Superior temporal gyrus (tissue), 1 donor: Measurements from ENCODE around the gene CYP4A22.
A peak's percentile ranks its signal among the peaks of the same experiment; 100 is the strongest.
"Not testable (repeated sequence)": the region's sequence is repeated elsewhere in the genome, so short reads cannot be mapped to it uniquely, and the experiment has no call there.

Experiments used
- DNase-seq: peaks from one replicate; pipeline ENCODE4 v3.0.0-alpha.2; 2016; ENCODE audit errors: extremely low spot score

The CYP4A22 gene

DNA sequence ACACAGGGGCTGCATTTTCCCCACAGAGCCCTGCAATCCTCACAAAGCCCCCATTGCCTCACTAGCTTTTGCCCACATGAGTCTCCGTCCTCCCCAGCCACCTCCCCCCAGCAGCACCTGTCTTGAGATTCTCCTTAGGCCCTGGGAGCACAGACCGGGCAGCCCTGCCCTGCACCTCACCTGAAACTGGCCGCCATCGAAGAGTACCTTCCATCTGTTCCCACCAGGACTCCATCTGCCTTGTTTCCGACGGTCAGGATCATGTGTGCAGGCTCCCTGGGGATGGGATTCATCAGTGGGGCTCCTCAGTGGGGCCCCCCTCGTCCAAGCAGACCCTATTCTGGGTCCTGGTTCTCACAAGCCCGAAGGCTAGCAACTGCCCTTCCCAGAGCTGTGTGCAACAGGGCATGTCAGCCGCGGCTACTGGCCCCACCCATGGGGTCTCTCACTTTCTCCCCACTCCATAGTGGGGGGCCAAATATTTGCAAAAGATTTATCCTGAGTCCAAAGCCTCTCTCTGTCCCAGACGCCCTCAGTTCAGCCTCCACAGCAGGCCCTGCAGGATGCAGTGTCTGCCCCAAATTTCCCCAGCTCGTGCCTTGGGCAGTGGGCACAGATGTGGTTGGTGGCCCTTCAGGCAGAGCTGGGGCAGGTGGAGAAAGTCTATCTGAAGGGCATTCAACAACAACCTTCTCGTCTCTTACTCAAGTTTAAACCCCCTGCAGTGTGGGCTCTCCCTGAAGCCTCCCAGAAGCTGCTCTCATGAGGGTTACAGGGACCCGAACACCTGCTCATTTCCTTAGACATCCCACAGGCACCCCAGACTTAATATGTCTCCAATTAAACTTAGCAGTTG, 47.8 kb downstream of the CYP4A22 start:
- DNase-seq, result no peak

GRCh38 chr1:47186267-47187185, 49.3 kb downstream of the CYP4A22 start:
- DNase-seq, result no peak

GRCh38 chr1:47187231-47187925, 50.1 kb downstream of the CYP4A22 start:
- no peak for DNase-seq

- DNase-seq, result no peak
Observed at GRCh38 chr1:47187926-47188250, 50.6 kb downstream of the CYP4A22 start.

GRCh38 chr1:47188791-47189785, 51.8 kb downstream of the CYP4A22 start:
- DNase-seq, result no peak

DNA sequence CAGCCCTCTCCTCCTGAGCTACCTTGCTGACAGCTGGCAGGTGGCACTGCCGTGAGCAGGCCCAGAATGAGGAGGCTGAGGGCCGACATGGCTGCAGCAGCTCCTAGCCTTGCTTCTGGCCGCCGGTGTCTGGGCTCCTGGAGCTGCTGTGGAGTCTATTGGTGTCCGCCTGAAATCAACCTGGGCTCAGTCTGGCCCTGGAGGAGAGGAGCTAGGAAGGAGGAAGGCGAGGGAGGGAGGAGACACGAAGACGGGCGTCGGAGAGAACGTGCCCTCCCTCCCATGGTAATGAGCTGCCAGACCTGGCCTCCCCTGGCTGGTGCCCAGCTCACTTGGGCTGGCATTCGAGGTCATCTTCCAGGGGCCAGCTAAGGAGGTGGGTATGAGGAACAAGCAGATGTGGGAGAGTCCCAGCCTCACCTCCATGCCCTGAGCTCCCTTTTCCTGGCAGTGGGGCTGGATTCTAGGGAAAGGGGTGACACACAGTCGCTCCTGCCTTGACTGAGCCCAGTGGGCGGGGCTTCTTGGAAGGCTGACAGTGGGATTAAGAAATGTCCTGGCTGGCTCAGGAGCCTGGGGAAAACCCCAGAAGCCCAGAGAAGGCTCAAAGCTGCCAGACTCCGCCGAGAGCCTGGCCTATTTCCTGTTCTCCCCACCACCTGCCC, 52.7 kb downstream of the CYP4A22 start, which contains the start of gene PDZK1IP1:
Gene PDZK1IP1 (minus strand): TSS at position 193 of the 665 bp plus-strand sequence. CDS start 104 bp downstream, at position 89.
- DNase-seq, result no peak

DNA sequence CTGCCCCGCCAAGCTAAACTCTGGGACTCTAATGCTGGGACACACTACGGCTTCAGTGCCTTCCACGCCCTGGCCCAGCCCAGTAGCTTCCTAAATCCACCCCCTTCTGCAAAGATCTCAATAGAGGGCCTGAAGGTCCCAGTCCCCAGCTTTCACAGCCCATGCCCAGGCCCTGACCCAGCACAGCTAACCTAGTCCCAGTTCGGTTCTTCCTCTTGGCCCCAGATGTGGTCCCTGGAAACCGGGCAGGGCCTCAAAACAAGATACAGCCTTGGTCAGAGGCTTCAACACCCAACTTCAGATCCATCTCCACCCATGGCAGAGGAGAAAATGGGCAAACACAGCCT, 53.2 kb downstream of the CYP4A22 start:
- no peak for DNase-seq

DNA sequence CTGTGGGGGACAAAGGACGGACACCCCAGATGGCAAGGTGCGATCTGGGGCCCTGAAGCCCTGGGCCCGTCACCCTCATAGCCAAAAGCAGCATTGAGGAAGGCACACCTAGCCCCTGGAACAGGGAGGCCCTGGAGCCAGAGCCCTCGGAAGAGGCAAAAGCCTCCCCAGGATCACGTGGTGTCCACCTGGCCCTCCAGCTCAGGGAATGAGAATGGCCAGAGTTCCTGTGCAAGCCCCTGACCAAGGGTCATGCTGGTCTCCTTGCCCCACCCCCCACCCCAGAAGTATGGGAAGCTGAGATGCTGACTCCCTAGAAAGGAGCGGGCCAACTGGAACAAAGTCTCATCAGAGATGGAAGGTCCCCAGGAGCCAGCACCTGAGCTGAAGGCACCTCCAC, 53.6 kb downstream of the CYP4A22 start:
- no peak for DNase-seq

GRCh38 chr1:47191940-47192457, 54.8 kb downstream of the CYP4A22 start:
- no peak for DNase-seq

- DNase-seq, result peak; percentile 75
Observed at GRCh38 chr1:47192458-47193384, 55.5 kb downstream of the CYP4A22 start.

DNA sequence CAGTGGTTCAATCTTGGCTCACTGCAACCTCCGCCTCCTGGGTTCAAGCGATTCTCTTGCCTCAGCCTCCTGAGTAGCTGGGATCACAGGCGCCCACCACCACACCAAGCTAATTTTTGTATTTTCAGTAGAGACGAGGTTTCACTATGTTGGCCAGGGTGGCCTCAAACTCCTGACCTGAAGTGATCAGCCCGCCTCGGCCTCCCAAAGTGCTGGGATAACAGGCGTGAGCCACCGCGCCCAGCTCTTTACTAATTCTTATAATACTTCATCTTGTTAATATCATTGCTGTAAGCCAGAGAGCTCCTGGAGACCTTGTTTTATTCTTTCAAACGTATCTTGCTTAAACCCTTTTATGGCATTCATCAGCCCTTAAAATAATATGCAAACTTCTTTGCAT, 56.3 kb downstream of the CYP4A22 start:
- DNase-seq, result not testable (repeated sequence)

- DNase-seq, result no peak
Observed at GRCh38 chr1:47194311-47194710, 57.1 kb downstream of the CYP4A22 start.

- DNase-seq, result not testable (repeated sequence)
Observed at GRCh38 chr1:47195981-47196380, 58.7 kb downstream of the CYP4A22 start.

GRCh38 chr1:47196622-47197021, 59.4 kb downstream of the CYP4A22 start:
- no peak for DNase-seq

DNA sequence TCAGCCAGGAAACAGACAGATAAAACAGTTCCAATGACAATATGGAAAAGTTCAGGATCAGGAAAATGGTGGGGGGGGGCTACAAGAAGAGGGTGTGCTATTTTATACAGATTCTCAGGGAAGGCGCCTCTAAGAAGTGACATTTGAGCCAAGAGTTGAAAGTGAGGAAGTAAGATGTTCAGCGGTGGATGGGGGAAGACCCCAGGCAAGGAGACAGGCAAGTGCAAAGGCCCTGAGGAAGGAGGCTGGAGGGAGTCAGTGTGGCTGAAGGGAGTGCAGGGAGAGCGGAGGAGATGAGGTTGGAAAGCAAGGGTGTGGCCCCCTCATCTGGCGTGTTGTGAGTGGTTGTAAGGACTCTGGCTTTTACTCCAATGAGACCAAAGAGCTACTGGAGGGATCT, 61.0 kb downstream of the CYP4A22 start:
- no peak for DNase-seq
